OCI-LY1 (cell line): Measurements from ENCODE around the gene SLC45A1.

Experiments
- CTCF ChIP-seq: fragments of 200-600 bp; sonication (generic), shearing (Covaris generic); IDR thresholded peaks from 2 replicates; pipeline ENCODE4 v1.5.1; 2017; ENCODE audit warnings: mild to moderate bottlenecking, antibody characterized with exemption, low read length, moderate library complexity, mixed read lengths
- EZH2 ChIP-seq: fragments of 200-600 bp; sonication (generic), shearing (Covaris generic); IDR thresholded peaks from 2 replicates; pipeline ENCODE4 v1.8.0; 2017; ENCODE audit warnings: borderline replicate concordance, mixed run types, mild to moderate bottlenecking, antibody characterized with exemption, low read length, moderate library complexity, mixed read lengths

- TF ChIP-seq CTCF: no peak
- TF ChIP-seq EZH2: no peak
These were observed 25.6 kb downstream of the SLC45A1 start for GRCh38 chr1:8343464-8344001.
